ENCODE data around the gene HTT.

HTT gene

GRCh38 chr4:3119464-3119863 lies 45.0 kb downstream of the HTT start:
- Histone ChIP-seq H3F3A (ENCODE audit: insufficient read depth, low read length) (no peaks in the 10 kb centered on the region), H3K4me2 (ENCODE audit: low read depth, low read length) (no peak overlapping the region), H2AFZ (ENCODE audit: low read length) (no peak overlapping the region), H4K20me1 (ENCODE audit: insufficient read depth, low read length) (no peaks in the 10 kb centered on the region), H3K4me1 (ENCODE audit: low read length) (no peaks in the 10 kb centered on the region), H3K36me3 (replicated peaks; ENCODE audit: insufficient read depth, low read length) (peaks cover under 1% of the 10 kb centered on the region), H3K9me3 (replicated peaks; ENCODE audit: insufficient read depth, low read length) (no peaks in the 10 kb centered on the region), H3K27ac (ENCODE audit: low read length) (no peak overlapping the region), H3K9ac (ENCODE audit: low read length) (no peak overlapping the region), H3K9me2 (replicated peaks; ENCODE audit: insufficient read depth, low read length) (no peaks in the 10 kb centered on the region), H3K4me3 (ENCODE audit: low read length) (no peak overlapping the region), H3K79me2 (ENCODE audit: low read length) (no peaks in the 10 kb centered on the region), H3K27me3 (replicated peaks; ENCODE audit: insufficient read depth, low read length) (no peaks in the 10 kb centered on the region)
- TF ChIP-seq EZH2 (optimal IDR thresholded peaks at IDR 0.05; ENCODE audit: low read depth, low read length) (no peak), EZH2phosphoT487 (IDR thresholded peaks at IDR 0.05; ENCODE audit: low read length) (no peak)
- TF ChIP-seq, protein P1, sequence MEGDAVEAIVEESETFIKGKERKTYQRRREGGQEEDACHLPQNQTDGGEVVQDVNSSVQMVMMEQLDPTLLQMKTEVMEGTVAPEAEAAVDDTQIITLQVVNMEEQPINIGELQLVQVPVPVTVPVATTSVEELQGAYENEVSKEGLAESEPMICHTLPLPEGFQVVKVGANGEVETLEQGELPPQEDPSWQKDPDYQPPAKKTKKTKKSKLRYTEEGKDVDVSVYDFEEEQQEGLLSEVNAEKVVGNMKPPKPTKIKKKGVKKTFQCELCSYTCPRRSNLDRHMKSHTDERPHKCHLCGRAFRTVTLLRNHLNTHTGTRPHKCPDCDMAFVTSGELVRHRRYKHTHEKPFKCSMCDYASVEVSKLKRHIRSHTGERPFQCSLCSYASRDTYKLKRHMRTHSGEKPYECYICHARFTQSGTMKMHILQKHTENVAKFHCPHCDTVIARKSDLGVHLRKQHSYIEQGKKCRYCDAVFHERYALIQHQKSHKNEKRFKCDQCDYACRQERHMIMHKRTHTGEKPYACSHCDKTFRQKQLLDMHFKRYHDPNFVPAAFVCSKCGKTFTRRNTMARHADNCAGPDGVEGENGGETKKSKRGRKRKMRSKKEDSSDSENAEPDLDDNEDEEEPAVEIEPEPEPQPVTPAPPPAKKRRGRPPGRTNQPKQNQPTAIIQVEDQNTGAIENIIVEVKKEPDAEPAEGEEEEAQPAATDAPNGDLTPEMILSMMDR (IDR thresholded peaks at IDR 0.05; ENCODE audit: low read length) = no peak
- DNase-seq = no peak

GRCh38 chr4:3121110-3121509 lies 46.6 kb downstream of the HTT start:
- no peak overlapping the region for H3K9ac ChIP-seq (ENCODE audit: low read length)
- H2AFZ ChIP-seq (ENCODE audit: low read length) = no peak overlapping the region
- no peak for DNase-seq
- no peaks in the 10 kb centered on the region for H3K9me3 ChIP-seq (replicated peaks; ENCODE audit: insufficient read depth, low read length)
- H3K27ac ChIP-seq (ENCODE audit: low read length) = no peak overlapping the region
- H3K79me2 ChIP-seq (ENCODE audit: low read length) = no peaks in the 10 kb centered on the region
- TF ChIP-seq, protein P1 (IDR thresholded peaks at IDR 0.05; ENCODE audit: low read length) = no peak
- TF ChIP-seq EZH2phosphoT487 (IDR thresholded peaks at IDR 0.05; ENCODE audit: low read length) = no peak
- no peaks in the 10 kb centered on the region for H3K9me2 ChIP-seq (replicated peaks; ENCODE audit: insufficient read depth, low read length)
- H3K4me3 ChIP-seq (ENCODE audit: low read length) = no peak overlapping the region
- peaks cover 3% of the 10 kb centered on the region for H3K36me3 ChIP-seq (replicated peaks; ENCODE audit: insufficient read depth, low read length)
- H3K27me3 ChIP-seq (replicated peaks; ENCODE audit: insufficient read depth, low read length) = no peaks in the 10 kb centered on the region
- no peaks in the 10 kb centered on the region for H4K20me1 ChIP-seq (ENCODE audit: insufficient read depth, low read length)
- H3K4me1 ChIP-seq (ENCODE audit: low read length) = no peaks in the 10 kb centered on the region
- no peak overlapping the region for H3K4me2 ChIP-seq (ENCODE audit: low read depth, low read length)
- no peaks in the 10 kb centered on the region for H3F3A ChIP-seq (ENCODE audit: insufficient read depth, low read length)

DNA sequence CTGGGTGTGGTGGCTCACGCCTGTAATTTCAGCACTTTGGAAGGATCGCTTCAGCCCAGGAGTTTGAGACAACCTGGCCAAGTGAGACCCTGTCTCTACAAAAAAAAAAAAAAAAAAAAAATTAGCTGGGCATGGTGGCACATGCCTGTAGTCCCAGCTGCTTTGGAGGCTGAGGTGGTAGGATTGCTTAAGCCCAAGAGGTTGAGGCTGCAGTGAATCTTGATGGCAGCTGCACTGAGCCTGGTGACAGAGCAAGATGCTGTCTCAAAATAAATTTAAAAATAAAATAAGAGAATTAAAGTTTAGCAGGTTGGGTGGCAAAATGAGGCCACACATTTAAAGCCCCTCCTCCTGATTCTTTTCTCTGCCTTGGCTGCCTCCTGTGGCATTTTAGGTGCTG lies 47.1 kb downstream of the HTT start:
- no peak for TF ChIP-seq EZH2 (optimal IDR thresholded peaks at IDR 0.05; ENCODE audit: low read depth, low read length)
- no peak for TF ChIP-seq EZH2phosphoT487 (IDR thresholded peaks at IDR 0.05; ENCODE audit: low read length)
- TF ChIP-seq, protein P1 (IDR thresholded peaks at IDR 0.05; ENCODE audit: low read length) = no peak
- no peak overlapping the region for H3K4me2 ChIP-seq (ENCODE audit: low read depth, low read length)
- H3K4me1 ChIP-seq (ENCODE audit: low read length) = no peaks in the 10 kb centered on the region
- H3K9me3 ChIP-seq (replicated peaks; ENCODE audit: insufficient read depth, low read length) = no peaks in the 10 kb centered on the region
- H3K27me3 ChIP-seq (replicated peaks; ENCODE audit: insufficient read depth, low read length) = no peaks in the 10 kb centered on the region
- H3K9ac ChIP-seq (ENCODE audit: low read length) = no peak overlapping the region
- H3K9me2 ChIP-seq (replicated peaks; ENCODE audit: insufficient read depth, low read length) = no peaks in the 10 kb centered on the region
- DNase-seq = no peak
- no peaks in the 10 kb centered on the region for H3F3A ChIP-seq (ENCODE audit: insufficient read depth, low read length)
- no peaks in the 10 kb centered on the region for H4K20me1 ChIP-seq (ENCODE audit: insufficient read depth, low read length)
- no peaks in the 10 kb centered on the region for H3K79me2 ChIP-seq (ENCODE audit: low read length)
- peaks cover 3% of the 10 kb centered on the region for H3K36me3 ChIP-seq (replicated peaks; ENCODE audit: insufficient read depth, low read length)
- no peak overlapping the region for H2AFZ ChIP-seq (ENCODE audit: low read length)
- no peak overlapping the region for H3K27ac ChIP-seq (ENCODE audit: low read length)
- H3K4me3 ChIP-seq (ENCODE audit: low read length) = no peak overlapping the region
